GM19372 (cell line): ENCODE results near the gene RBFOX2.

ENCODE experiments used
- ATAC-seq: cut with Tn5 transposase; IDR thresholded peaks from one replicate; pipeline ENCODE4 v1.9.1; 2021; ENCODE audit warnings: mild to moderate bottlenecking, low read depth, moderate library complexity; ENCODE audit not compliant: unreplicated experiment

Gene RBFOX2

GRCh38 chr22:35882211-35883030, 146.2 kb downstream of the RBFOX2 start:
- ATAC-seq, result no peak

GRCh38 chr22:35879351-35879750, 149.3 kb downstream of the RBFOX2 start:
- ATAC-seq, result no peak

- ATAC-seq, result no peak
Observed at GRCh38 chr22:35873426-35873825, 155.2 kb downstream of the RBFOX2 start.

GRCh38 chr22:35872451-35872850, 156.2 kb downstream of the RBFOX2 start:
- no peak for ATAC-seq

GRCh38 chr22:35870517-35871293, 157.9 kb downstream of the RBFOX2 start:
- no peak for ATAC-seq

- no peak for ATAC-seq
Observed at GRCh38 chr22:35868938-35869337, 159.7 kb downstream of the RBFOX2 start.

- no peak for ATAC-seq
Observed at GRCh38 chr22:35866651-35867050, 162.0 kb downstream of the RBFOX2 start.

- no peak for ATAC-seq
Observed at GRCh38 chr22:35864545-35865165, 164.0 kb downstream of the RBFOX2 start.

GRCh38 chr22:35863432-35863831, 165.2 kb downstream of the RBFOX2 start:
- ATAC-seq, result no peak

- ATAC-seq, result no peak
Observed at GRCh38 chr22:35862697-35863096, 165.9 kb downstream of the RBFOX2 start.

GRCh38 chr22:35861451-35861850, 167.2 kb downstream of the RBFOX2 start:
- no peak for ATAC-seq

- ATAC-seq, result no peak
Observed at GRCh38 chr22:35860837-35861236, 167.8 kb downstream of the RBFOX2 start.

GRCh38 chr22:35860087-35860733, 168.4 kb downstream of the RBFOX2 start:
- ATAC-seq, result no peak

- no peak for ATAC-seq
Observed at GRCh38 chr22:35854334-35854733, 174.3 kb downstream of the RBFOX2 start.

GRCh38 chr22:35852076-35852475, 176.5 kb downstream of the RBFOX2 start:
- no peak for ATAC-seq

- no peak for ATAC-seq
Observed at GRCh38 chr22:35850831-35851230, 177.8 kb downstream of the RBFOX2 start.

GRCh38 chr22:35846804-35847203, 181.8 kb downstream of the RBFOX2 start:
- no peak for ATAC-seq

GRCh38 chr22:35844886-35845285, 183.7 kb downstream of the RBFOX2 start:
- no peak for ATAC-seq

GRCh38 chr22:35842954-35843353, 185.7 kb downstream of the RBFOX2 start:
- ATAC-seq, result no peak

- no peak for ATAC-seq
Observed at GRCh38 chr22:35842519-35842913, 186.1 kb downstream of the RBFOX2 start.
